ENCODE results near the gene CPA3.

The CPA3 gene

GRCh38 chr3:148922467-148922866 is 57.4 kb downstream of the CPA3 start:
- DNase-seq: no peak

- no peak for DNase-seq
These were observed 58.5 kb downstream of the CPA3 start for GRCh38 chr3:148923592-148923991.

DNA sequence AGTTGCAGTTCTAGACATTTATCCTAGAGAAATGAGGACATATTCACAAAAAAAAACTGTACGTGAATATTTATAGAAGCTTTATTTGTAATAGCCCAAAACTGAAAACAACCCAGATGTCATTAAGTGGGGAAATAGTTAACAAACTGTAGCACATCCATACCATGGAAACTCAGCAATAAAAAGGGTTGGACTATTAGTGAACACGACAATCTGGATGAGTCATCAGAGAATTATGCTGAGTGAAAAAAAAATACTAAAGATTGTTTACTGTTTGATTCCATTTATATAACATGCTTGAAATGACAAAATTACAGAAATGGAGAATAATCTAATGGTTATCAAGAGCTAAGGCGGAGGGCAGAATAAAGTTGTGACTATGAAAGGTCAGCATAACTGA is 59.5 kb downstream of the CPA3 start:
- DNase-seq: no peak

- DNase-seq: no peak
These were observed 60.7 kb downstream of the CPA3 start for GRCh38 chr3:148925845-148926244.

DNA sequence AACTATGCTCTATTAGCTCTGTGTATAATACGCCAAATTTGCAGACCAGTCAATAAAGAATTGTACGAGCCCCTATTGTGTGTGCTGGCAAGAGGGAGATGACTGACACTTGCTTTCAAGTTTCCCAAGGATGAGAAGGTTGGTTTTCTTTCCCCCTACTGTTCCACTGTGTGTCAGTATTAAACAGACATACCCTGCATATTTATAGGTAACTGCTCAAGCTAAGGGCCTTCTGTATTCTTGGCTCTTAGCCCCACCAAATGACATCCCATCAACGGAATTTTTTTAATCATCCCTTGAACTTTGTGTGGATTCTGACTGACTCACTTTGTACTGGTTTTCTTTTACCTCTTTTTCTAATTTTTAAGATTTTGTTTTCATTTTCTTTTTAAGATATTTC is 65.7 kb downstream of the CPA3 start:
- DNase-seq: no peak

DNA sequence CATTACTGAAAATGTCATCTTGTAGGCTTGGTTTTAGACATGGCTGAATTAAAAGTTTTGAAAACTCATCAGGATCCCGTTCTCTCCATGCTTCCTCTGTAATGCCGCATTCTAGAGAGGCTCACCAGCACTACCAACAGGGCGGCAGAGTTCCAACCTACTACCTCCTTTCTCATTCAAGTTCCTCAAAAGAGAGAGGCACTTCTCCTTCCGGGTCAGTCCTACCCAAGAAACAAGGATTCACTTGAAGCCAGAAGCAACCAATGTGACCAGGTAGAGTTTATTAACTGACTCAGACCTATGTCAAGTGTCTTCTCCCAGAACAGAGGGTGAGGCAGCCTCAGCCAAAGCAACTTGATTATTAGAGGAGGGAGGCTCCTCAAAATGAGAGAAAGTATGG is 66.5 kb downstream of the CPA3 start:
- DNase-seq: no peak

GRCh38 chr3:148932972-148933371 is 67.9 kb downstream of the CPA3 start:
- DNase-seq: no peak

DNA sequence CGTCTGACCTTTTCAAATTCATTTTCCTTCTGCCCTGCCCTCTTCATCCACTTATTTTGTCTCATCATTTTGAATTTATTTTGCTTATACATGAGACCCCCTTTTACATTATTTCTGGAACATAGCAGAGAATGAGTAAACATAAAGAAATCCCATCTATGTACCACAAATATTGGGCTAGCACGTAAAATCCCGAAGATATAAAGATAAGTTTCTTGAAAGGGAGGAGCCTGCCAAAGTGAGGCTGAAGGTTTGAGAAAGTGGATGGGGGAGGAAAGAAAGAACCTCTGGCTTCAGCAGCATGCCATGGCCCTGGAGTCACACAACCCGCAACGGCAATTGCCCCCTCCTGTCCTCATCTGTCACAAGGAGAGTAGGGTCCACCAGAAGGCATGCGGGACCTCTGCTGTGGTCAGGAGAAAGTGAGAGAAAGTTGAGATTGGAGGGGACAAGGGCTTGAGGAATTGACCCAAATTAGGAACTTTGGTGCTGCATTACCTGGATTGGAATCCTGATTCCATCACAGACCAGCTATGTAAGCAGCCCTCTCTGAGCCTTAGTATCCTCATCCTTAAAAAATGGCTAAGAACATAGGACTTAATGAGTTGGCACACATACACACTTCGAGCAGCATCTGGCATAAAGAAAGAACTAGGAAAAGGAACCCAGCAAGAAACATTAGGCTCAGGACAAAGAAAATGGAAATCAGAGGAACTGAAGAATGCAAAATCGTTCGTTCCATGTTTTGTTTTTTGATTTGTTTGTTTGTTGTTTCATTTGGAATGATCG is 72.6 kb downstream of the CPA3 start:
- no peak for DNase-seq

DNA sequence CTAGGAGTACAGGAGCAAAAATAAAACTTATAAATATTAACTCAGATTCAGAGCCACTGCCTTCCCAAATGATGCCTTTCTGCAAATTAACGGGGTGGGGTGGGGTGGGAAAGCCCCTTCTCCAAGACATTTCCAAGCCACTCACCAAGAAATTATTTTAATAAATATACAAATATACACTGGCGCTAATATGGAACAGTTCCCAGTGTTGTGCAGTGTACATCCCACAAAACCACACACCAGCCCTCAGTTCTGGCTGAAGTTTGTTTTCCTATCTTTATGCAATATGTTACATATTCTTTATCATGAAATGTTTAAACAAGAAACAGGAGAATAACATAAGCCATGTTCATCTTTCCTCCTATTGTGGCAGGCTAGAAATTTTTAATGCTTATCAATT is 73.2 kb downstream of the CPA3 start:
- DNase-seq: no peak

DNA sequence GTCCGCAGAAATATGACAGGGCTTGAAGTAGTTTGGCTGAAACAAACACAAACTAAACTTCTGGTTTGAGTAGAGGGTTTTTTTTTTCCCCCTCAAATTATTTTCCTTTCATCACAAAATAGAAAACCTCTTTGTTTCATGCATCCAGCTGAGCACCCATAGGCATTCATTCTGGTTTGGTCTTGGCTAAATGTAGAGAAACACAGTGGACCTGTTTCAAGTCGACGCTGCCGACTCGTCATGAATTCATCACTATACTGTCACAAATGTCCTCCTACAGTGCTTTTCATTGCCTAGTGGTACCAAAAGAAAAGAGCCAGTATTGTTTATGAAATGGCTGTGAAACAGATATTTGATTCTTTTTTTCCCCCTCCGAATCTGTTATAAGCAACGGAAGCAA is 73.8 kb downstream of the CPA3 start:
- DNase-seq: no peak

GRCh38 chr3:148940983-148941382 is 75.9 kb downstream of the CPA3 start:
- DNase-seq: no peak

GRCh38 chr3:148943506-148944205 is 78.6 kb downstream of the CPA3 start:
- peak in 1 of 5 donors; percentile 65 for DNase-seq

DNA sequence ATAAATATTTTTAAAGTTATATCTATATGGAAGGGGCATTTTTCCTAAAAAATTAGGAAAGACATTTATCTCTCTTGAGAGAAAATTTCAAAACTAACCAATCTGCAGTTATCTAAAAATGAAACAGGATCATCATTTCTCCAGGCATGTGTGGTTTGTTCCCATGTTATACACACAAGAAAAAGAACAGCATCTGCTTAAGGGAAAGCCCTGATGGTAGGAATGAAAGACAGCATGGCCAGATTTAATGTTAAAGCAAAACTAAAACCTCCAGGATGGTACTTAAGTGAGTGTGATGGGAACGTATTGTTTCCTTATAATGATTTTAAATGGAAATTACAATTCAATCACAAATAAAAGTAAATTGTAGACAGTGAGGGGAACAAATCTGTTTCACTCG is 80.0 kb downstream of the CPA3 start:
- no peak for DNase-seq
